GM12878 (cell line): Measurements from ENCODE around the gene VAV2.

Experiments used
- CEBPB ChIP-seq, 2 experiments: fragments of 150-350 bp in 1 of 2; IDR thresholded peaks; 2 replicates each; pipeline ENCODE4 v1.6.1; 2012 to 2014; ENCODE audit warnings: low read depth in 2 of 2, low read length in 2 of 2, borderline replicate concordance in 1 of 2, inconsistent platforms in 1 of 2
- CUX1 ChIP-seq: IDR thresholded peaks from 2 replicates; pipeline ENCODE4 v1.6.1; 2012; ENCODE audit warnings: improper control_type of control experiment, low read depth, low read length; ENCODE audit not compliant: insufficient replicate concordance
- EP300 ChIP-seq, 2 experiments: fragments of 150-350 bp in 1 of 2; IDR thresholded peaks; 2 replicates each; pipeline ENCODE4 v1.6.1; 2011 to 2012; ENCODE audit warnings: low read depth in 2 of 2, low read length in 2 of 2, borderline replicate concordance in 1 of 2, improper control_type of control experiment in 1 of 2, inconsistent platforms in 1 of 2; ENCODE audit not compliant: control insufficient read depth in 1 of 2
- EZH2 ChIP-seq: IDR thresholded peaks from 2 replicates; pipeline ENCODE4 v1.6.1; 2012; ENCODE audit warnings: low read depth, mild to moderate bottlenecking, control low read depth, inconsistent platforms, low read length, borderline replicate concordance; ENCODE audit not compliant: control insufficient read depth
- MEF2B ChIP-seq: fragments of 450-650 bp; IDR thresholded peaks from 2 replicates; pipeline ENCODE4 v1.6.1; 2018; ENCODE audit warnings: mild to moderate bottlenecking, moderate library complexity; ENCODE audit not compliant: partially characterized antibody, poor library complexity, severe bottlenecking
- POLR2A ChIP-seq: IDR thresholded peaks from 2 replicates; pipeline ENCODE4 v1.6.1; 2011; ENCODE audit warnings: low read depth, mild to moderate bottlenecking, low read length
- ZBTB40 ChIP-seq: fragments of 450-650 bp; IDR thresholded peaks from 2 replicates; pipeline ENCODE4 v1.6.1; 2016; ENCODE audit warnings: mild to moderate bottlenecking, moderate library complexity, borderline replicate concordance
- ZZZ3 ChIP-seq: IDR thresholded peaks from 2 replicates; pipeline ENCODE4 v1.6.1; 2011; ENCODE audit warnings: low read depth; ENCODE audit not compliant: control insufficient read depth, insufficient read length

GRCh38 chr9:133850937-133851336 is 141.2 kb downstream of the VAV2 start:
- TF ChIP-seq MEF2B (no peak), CEBPB (IDR thresholded peaks at IDR 0.05; ENCODE audit: borderline replicate concordance in 1 of 2, low read depth in 2 of 2, low read length in 2 of 2) (no peak), EZH2 (no peak), ZZZ3 (no peak), EP300 (IDR thresholded peaks at IDR 0.05; ENCODE audit: borderline replicate concordance in 1 of 2, control insufficient read depth in 1 of 2, low read depth in 2 of 2, low read length in 2 of 2) (no peak), ZBTB40 (no peak), CUX1 (no peak), POLR2A (no peak; the same call in 1 of the 2 replicates)
